ES-I3 (cell line): ENCODE results near the gene KIF1B.

ENCODE experiments used
- H3K36me3 ChIP-seq: 2 replicates; pipeline ENCODE4 v1.6.1; 2013; ENCODE audit warnings: mild to moderate bottlenecking, low read length, control low read depth, moderate library complexity; ENCODE audit not compliant: insufficient read depth
- H3K4me1 ChIP-seq: 2 replicates; pipeline ENCODE4 v1.6.1; 2013; ENCODE audit warnings: mild to moderate bottlenecking, control low read depth, low read length; ENCODE audit not compliant: insufficient read depth
- H3K9ac ChIP-seq: 2 replicates; pipeline ENCODE4 v1.6.1; 2013; ENCODE audit warnings: low read depth, mild to moderate bottlenecking, low read length, moderate library complexity
- H3K9me3 ChIP-seq: 2 replicates; pipeline ENCODE4 v1.6.1; 2013; ENCODE audit warnings: mild to moderate bottlenecking, low read length, moderate library complexity; ENCODE audit not compliant: control insufficient read depth, insufficient read depth

KIF1B gene, protein sequence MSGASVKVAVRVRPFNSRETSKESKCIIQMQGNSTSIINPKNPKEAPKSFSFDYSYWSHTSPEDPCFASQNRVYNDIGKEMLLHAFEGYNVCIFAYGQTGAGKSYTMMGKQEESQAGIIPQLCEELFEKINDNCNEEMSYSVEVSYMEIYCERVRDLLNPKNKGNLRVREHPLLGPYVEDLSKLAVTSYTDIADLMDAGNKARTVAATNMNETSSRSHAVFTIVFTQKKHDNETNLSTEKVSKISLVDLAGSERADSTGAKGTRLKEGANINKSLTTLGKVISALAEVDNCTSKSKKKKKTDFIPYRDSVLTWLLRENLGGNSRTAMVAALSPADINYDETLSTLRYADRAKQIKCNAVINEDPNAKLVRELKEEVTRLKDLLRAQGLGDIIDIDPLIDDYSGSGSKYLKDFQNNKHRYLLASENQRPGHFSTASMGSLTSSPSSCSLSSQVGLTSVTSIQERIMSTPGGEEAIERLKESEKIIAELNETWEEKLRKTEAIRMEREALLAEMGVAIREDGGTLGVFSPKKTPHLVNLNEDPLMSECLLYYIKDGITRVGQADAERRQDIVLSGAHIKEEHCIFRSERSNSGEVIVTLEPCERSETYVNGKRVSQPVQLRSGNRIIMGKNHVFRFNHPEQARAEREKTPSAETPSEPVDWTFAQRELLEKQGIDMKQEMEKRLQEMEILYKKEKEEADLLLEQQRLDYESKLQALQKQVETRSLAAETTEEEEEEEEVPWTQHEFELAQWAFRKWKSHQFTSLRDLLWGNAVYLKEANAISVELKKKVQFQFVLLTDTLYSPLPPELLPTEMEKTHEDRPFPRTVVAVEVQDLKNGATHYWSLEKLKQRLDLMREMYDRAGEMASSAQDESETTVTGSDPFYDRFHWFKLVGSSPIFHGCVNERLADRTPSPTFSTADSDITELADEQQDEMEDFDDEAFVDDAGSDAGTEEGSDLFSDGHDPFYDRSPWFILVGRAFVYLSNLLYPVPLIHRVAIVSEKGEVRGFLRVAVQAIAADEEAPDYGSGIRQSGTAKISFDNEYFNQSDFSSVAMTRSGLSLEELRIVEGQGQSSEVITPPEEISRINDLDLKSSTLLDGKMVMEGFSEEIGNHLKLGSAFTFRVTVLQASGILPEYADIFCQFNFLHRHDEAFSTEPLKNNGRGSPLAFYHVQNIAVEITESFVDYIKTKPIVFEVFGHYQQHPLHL (N-terminal part only)

DNA sequence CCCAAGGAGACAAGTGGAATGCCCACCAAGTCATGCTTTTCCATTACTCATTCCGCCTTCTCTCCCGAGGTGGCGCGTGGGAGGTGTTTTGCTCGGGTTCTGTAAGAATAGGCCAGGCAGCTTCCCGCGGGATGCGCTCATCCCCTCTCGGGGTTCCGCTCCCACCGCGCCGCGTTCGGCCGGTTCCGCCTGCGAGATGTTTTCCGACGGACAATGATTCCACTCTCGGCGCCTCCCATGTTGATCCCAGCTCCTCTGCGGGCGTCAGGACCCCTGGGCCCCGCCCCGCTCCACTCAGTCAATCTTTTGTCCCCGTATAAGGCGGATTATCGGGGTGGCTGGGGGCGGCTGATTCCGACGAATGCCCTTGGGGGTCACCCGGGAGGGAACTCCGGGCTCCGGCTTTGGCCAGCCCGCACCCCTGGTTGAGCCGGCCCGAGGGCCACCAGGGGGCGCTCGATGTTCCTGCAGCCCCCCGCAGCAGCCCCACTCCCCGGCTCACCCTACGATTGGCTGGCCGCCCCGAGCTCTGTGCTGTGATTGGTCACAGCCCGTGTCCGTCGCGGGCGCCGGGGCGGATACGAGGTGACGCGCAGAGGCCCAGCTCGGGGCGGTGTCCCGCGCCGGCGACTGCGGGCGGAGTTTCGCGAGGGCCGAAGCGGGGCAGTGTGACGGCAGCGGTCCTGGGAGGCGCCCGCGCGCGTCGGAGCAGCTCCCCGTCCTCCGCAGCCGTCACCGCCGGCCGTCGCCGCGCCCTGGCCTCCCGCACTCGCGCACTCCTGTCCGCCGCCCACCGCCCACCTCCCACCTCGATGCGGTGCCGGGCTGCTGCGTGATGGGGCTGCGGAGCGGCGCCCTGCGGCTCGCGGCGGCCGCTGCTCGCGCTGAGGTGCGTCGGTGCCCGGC lies at the start of gene KIF1B:
Gene KIF1B (plus strand): TSS at position 666 of the 906 bp plus-strand sequence. CDS start 21,759 bp downstream, outside the sequence.
- no peaks in the 10 kb centered on the region for H3K9me3 ChIP-seq
- H3K9ac ChIP-seq = peak within 1 kb of the TSS; percentile 79
- H3K4me1 ChIP-seq = peaks cover 6% of the 10 kb centered on the region
- no peaks in the 10 kb centered on the region for H3K36me3 ChIP-seq

DNA sequence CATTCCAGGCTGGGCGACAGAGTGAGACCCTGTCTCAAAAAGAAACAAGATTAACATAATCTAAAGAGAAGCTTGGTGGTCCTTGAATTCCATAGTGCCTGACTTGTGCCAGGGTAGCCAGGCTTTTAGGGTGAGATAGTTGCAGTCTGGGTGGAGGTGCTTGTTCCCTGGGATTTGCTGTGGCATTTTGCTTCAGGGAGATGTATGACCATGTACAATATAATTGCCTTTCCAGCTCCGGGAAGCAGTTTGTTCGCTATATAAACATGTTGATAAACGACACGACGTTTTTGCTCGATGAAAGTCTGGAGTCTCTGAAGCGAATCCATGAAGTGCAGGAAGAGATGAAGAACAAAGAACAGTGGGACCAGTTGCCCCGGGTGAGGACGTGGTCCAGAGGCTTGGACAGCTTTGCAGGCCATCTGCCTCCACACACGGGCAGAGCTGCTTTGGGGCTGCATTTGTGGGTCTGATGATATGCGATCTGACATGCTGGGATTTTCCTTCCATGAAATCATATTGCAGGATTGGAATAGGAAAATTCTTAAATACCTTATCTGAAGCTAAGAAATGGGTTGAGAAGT lies 49.4 kb upstream of the KIF1B start:
- Histone ChIP-seq H3K4me1 (no peaks in the 10 kb centered on the region), H3K9me3 (no peaks in the 10 kb centered on the region), H3K36me3 (peaks cover 6% of the 10 kb centered on the region), H3K9ac (no peak overlapping the region)

DNA sequence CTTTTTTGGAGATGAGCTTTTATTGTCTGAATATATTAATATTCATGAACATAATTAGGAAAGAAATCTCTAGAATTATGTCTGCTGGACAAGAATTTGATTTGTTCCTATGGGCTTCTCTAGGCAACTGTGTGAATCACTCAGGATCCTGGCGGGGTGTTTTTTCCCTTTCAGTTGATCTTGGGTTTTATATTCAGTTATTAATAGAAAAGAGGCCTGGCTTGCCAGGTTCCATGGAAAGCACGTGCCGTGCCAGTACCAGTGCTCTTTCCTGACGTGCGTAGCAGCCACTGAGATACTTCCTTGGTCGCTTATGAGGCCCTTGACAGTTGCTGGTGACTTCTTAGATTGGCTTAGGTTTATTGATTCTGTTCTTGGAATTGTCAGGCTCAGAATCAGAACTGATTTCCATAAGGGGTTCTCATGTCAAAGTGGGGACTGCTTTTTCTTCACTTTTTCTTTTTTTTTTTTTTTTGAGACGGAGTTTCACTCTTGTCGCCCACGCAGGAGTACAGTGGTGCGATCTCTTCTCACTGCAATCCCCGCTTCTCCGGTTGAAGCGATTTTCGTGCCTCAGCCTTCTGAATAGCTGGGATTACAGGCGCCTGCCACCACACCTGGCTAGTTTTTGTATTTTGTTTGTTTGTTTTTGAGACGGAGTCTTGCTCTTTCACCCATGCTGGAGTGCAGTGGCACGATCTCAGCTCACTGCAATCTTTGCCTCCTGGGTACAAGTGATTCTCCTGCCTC lies 48.7 kb upstream of the KIF1B start:
- Histone ChIP-seq H3K4me1 (no peaks in the 10 kb centered on the region), H3K9ac (no peak overlapping the region), H3K9me3 (no peaks in the 10 kb centered on the region), H3K36me3 (peaks cover 6% of the 10 kb centered on the region)

DNA sequence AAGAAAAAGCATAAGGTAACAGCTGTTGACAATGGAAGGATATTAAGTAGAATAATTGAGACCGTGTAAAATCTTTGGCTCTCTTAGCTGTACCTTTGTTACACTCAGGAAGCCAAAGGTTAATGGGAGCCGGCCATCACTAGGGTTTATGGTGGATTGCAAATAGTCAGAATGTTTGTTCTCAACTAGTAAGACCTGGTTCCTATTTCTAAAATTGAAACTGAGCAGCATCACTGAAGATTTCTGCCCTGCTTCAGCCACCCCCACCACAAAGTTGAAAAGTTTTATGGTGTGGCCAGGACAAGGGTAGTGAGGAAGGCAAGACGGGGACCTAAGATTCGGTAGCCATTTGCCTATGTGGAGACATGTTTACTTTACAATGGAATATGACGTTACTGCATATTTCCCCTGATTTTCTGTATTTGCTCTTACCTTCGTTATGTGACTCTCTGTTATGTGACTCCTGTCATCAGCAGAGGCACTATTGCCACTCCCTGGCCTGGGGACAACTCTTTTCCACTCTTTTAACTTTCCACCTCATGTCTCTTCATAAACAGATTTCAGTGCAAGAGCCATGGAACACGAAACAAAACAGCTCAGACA lies 41.4 kb upstream of the KIF1B start:
- peaks cover 12% of the 10 kb centered on the region for H3K36me3 ChIP-seq
- no peaks in the 10 kb centered on the region for H3K4me1 ChIP-seq
- H3K9ac ChIP-seq = no peak overlapping the region
- H3K9me3 ChIP-seq = no peaks in the 10 kb centered on the region

DNA sequence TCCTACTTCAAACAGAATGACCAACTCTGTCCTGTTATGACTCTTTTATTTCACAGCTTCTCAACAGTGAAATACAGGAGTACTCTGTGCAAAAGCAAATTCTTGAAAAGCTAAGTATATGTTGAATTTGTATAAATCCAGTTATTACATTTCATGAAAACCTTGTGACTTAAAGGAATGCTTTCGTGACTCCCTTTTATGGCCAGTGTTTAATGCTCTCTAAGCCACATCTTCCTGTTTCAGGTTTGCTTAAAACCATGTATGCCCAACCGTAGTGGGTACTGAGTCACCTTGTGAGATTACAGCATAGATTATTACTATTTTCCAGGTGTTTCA lies 40.2 kb upstream of the KIF1B start:
- Histone ChIP-seq H3K36me3 (peaks cover 5% of the 10 kb centered on the region; the same call in 1 of the 2 replicates), H3K9ac (no peak overlapping the region), H3K9me3 (no peaks in the 10 kb centered on the region), H3K4me1 (no peaks in the 10 kb centered on the region)

DNA sequence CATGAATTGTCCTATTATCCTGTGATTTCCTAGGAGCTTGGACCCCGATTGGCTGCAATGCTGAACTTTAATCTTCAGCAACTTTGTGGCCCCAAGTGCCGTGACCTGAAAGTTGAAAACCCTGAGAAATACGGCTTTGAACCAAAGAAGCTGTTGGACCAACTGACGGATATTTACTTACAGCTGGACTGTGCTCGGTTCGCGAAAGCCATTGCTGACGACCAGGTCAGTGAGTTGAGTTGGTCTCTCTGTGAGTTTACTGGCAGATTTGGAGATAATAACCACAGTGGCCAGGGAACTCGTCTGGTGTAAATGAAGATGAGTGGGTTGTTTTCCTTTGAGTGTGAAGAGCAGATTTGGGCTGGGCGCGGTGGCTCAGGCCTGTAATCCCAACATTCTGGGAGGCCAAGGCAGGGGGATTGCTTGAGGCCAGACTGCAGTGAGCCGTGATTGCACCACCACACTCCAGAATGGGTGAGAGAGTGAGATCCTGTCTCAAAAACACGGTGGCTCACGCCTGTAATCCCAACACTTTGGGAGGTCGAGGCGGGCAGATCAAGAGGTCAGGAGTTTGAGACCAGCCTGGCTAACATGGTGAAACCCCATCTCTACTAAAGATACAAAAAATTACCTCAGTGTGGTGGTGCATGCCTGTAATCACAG lies 39.1 kb upstream of the KIF1B start:
- no peaks in the 10 kb centered on the region for H3K9me3 ChIP-seq
- H3K36me3 ChIP-seq = peaks cover 8% of the 10 kb centered on the region
- no peaks in the 10 kb centered on the region for H3K4me1 ChIP-seq
- no peak overlapping the region for H3K9ac ChIP-seq

DNA sequence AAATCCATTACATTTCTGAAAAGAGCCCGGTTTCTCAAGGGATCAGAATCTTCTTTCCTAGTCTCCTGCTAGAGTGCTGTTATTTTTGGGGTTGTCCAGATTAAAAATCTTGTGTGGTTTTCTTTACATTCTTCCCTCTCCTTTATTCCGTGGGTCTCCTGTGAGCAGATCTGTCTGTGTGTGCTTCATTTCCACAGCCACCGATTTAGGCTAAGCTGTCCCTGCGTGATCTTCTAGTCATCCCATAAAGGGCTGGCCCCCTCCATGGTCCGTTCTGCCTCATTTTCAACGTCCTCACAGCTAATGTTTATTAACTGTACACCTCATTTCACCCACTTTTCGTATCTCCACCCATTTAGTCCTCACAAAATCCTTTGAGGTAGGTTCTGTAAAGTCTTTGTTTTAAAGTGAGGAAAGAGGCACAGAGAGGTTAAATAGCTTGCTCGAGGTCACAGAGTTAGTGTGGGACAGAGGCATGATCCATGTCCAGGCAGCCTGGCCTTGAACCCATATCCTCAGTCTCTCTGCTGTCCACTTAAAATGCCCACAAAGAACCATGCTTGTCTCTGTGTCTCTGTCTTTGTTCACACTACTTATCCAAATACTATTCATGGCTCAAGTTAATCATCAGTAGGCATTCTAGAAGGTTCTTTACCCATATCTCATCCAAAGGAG lies 38.2 kb upstream of the KIF1B start:
- Histone ChIP-seq H3K36me3 (peaks cover 8% of the 10 kb centered on the region), H3K4me1 (no peaks in the 10 kb centered on the region), H3K9me3 (no peaks in the 10 kb centered on the region)

DNA sequence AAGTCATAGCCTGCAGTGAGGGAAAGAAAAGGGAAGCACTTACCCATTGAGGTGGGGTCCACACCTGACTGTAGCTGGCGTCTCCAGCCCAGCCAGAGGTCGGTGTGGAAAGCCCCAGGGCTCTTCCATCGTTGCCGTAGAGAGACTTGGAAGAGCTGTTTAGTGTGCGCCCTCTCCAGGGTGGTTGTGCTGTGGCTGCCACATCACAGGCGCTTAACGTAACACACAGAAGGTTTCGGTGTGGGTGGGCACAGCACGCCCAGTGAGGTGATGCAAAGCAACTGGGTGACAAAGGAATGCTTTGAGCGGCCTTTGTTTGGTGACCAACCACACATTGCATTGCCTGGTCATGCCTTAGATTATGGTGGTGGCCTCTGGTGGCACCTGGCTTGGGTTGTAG lies 36.8 kb upstream of the KIF1B start:
- Histone ChIP-seq H3K9ac (no peak overlapping the region), H3K9me3 (no peaks in the 10 kb centered on the region), H3K36me3 (peaks cover 8% of the 10 kb centered on the region), H3K4me1 (peaks cover 5% of the 10 kb centered on the region; the same call in 1 of the 2 replicates)

More for the DNA sequence above, 38.2 kb upstream of the KIF1B start:
- H3K9ac ChIP-seq = no peak overlapping the region

DNA sequence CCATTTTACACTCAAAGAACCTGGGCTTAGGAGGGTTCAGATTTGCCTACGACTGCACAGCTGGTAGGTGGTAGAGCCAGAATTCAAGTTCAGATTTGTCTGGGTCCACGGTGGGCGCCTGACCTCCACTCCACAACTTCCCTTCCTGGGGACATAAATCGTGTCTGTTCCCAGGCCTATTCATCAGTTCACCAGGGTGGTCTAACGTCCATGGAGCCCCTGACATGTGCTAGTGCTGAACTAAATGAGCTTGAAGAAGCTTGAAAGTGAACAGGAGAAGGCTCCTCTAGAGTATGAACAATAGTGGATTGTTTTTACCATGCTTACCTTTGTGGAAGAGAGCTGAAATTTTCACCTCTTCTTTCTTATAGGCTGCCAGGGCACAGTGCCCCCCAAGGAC lies 32.5 kb upstream of the KIF1B start:
- Histone ChIP-seq H3K9me3 (no peaks in the 10 kb centered on the region), H3K36me3 (peaks cover 6% of the 10 kb centered on the region; the same call in 1 of the 2 replicates), H3K4me1 (peaks cover 5% of the 10 kb centered on the region; the same call in 1 of the 2 replicates), H3K9ac (no peak overlapping the region)

DNA sequence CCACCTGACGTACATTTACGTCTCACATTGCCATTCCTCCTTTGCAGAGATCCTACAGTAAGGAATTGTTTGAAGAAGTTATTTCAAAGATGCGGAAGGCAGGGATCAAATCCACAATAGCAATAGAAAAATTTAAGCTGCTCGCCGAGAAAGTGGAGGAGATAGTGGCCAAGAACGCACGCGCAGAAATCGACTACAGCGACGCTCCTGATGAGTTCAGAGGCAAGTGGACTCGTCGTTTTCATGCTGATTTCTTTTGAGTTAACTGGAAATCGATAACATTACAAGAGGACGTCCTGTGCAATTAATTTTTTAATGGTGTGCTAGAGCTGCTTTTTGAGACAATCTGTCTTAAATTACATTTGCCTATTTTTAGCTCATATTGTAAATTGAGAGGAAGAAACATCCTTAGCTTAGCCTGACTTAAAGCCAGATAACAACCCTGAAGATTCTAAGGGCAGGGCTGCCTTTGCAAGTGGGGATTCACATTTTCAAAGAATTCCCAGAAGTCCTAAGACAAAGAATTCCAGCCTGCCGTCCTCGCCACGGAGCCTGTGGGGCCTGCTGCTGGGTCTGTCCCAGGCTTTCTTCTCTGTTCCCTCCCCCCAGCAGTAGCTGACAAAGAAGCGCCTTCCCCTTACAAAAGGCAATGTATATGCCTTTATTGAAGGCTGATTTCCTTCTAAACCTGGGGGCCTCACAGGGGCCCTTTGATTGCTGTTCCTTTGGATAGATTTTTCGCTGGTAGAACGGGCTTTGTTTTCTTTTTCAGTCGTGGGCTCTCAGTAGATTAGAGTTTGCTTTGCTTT lies 31.6 kb upstream of the KIF1B start:
- no peaks in the 10 kb centered on the region for H3K9me3 ChIP-seq
- H3K9ac ChIP-seq = no peak overlapping the region

More for the DNA sequence above, 31.6 kb upstream of the KIF1B start:
- H3K36me3 ChIP-seq = peaks cover 6% of the 10 kb centered on the region; the same call in 1 of the 2 replicates
- H3K4me1 ChIP-seq = peaks cover 5% of the 10 kb centered on the region; the same call in 1 of the 2 replicates
